Fibroblast of the aortic adventitia (primary cell): ENCODE results near the gene GPD1L. TPM values are rescaled to one million over a fixed set of nuclear protein-coding genes. Genes with fewer than 3 reads are reported as not detected.
"Not testable (repeated sequence)": the region's sequence is repeated elsewhere in the genome, so short reads cannot be mapped to it uniquely, and the experiment has no call there.

Source experiments
- DNase-seq: peaks from one replicate; pipeline ENCODE4 v3.0.0-alpha.2; 2010; ENCODE audit warnings: low read depth
- H3K4me3 ChIP-seq: 2 replicates; pipeline ENCODE4 v1.5.1; 2011; ENCODE audit warnings: low read depth, mild to moderate bottlenecking, control low read depth, low read length, moderate library complexity
- CTCF ChIP-seq: IDR thresholded peaks from 2 replicates; pipeline ENCODE4 v1.5.1; 2011; ENCODE audit warnings: mild to moderate bottlenecking, low read length, control low read depth, inconsistent platforms; ENCODE audit not compliant: insufficient read depth
- total RNA-seq: library from RNA; depleted of rRNA; stranded (reverse); fragments of >200 nt; gene quantifications from 2 replicates; pipeline ENCODE4 v1.2.3, GENCODE V29; 2012; ENCODE audit warnings: low replicate concordance

The GPD1L gene
- total RNA-seq, 1 donor: 10.3 TPM

GRCh38 chr3:32113981-32114545 is 7.6 kb downstream of the GPD1L start:
- no peak overlapping the region for H3K4me3 ChIP-seq
- no peak for DNase-seq
- no peak for TF ChIP-seq CTCF

- DNase-seq, H3K4me3 ChIP-seq: not testable (repeated sequence)
These were observed 8.3 kb downstream of the GPD1L start for GRCh38 chr3:32114546-32115386.

GRCh38 chr3:32117320-32117719 is 10.9 kb downstream of the GPD1L start:
- no peak for DNase-seq
- TF ChIP-seq CTCF: no peak
- H3K4me3 ChIP-seq: no peak overlapping the region

GRCh38 chr3:32118215-32118614 is 11.8 kb downstream of the GPD1L start:
- H3K4me3 ChIP-seq: no peak overlapping the region
- DNase-seq: no peak
- no peak for TF ChIP-seq CTCF

GRCh38 chr3:32120471-32120870 is 14.1 kb downstream of the GPD1L start:
- no peak for DNase-seq
- H3K4me3 ChIP-seq: no peak overlapping the region
- no peak for TF ChIP-seq CTCF

GRCh38 chr3:32121137-32121536 is 14.7 kb downstream of the GPD1L start:
- H3K4me3 ChIP-seq: no peak overlapping the region
- no peak for TF ChIP-seq CTCF
- no peak for DNase-seq

GRCh38 chr3:32123620-32124019 is 17.2 kb downstream of the GPD1L start:
- no peak for TF ChIP-seq CTCF
- no peak overlapping the region for H3K4me3 ChIP-seq
- DNase-seq: no peak
